HCT116 (cell line): Measurements from ENCODE around the gene CPNE4. TPM values are rescaled to one million over a fixed set of nuclear protein-coding genes. Genes with fewer than 3 reads are reported as not detected.

Source experiments
- ATAC-seq: fragments of 200-7000 bp; cut with Tn5 transposase; 2 replicates; pipeline ENCODE4 v1.9.1; 2020; ENCODE audit warnings: mild to moderate bottlenecking, moderate library complexity
- BruUV-seq: library from RNA; stranded (reverse); fragments of 400-500 nt; replicated peaks from 2 replicates; lab custom pipeline; 2021; lab: Mats Ljungman, UMichigan
- CTCF ChIA-PET: fragments of 300-600 bp; sonication (Branson Sonifier 250); formaldehyde crosslinking; loops from one replicate; lab custom pipeline; 2021; ENCODE audit warnings: antibody characterized with exemption; lab: Charles Lee
- POLR2A ChIA-PET: fragments of 300-600, 350-600 bp; sonication (Branson Sonifier 250); formaldehyde crosslinking; loops from one replicate; lab custom pipeline; 2021; ENCODE audit warnings: antibody characterized with exemption; lab: Charles Lee
- RAD21 ChIA-PET, 2 experiments: fragments of 300-600 bp; sonication (Branson Sonifier 250); formaldehyde crosslinking; loops; one replicate each; lab custom pipeline; 2023; ENCODE audit warnings: low total read pairs in 2 of 2; ENCODE audit not compliant: uncharacterized antibody in 2 of 2, unreplicated experiment in 2 of 2, low non-redundant PET in 1 of 2; lab: Charles Lee
- DNase-seq: peaks from one replicate; pipeline ENCODE4 v3.0.0-alpha.2; 2010; ENCODE audit warnings: low read depth, low spot score
- H2AFZ ChIP-seq: fragments of 200-600 bp; shearing (Covaris generic), sonication (generic); 2 replicates; pipeline ENCODE4 v1.6.1; 2017; ENCODE audit warnings: low read depth, mixed run types, mixed read lengths, antibody characterized with exemption, low read length; ENCODE audit not compliant: poor library complexity, severe bottlenecking
- H3K27ac ChIP-seq: 2 replicates; pipeline ENCODE4 v1.5.1; 2012; ENCODE audit warnings: low read depth, low read length
- H3K27me3 ChIP-seq: fragments of 200-600 bp; sonication (generic); 2 replicates; pipeline ENCODE4 v1.6.1; 2016; ENCODE audit warnings: mixed run types, low read length, mixed read lengths; ENCODE audit not compliant: insufficient read depth
- H3K36me3 ChIP-seq, 2 experiments: fragments of 200-500 bp in 1 of 2; fragments of 200-600 bp in 1 of 2; sonication (Bioruptor generic) in 1 of 2; sonication (generic) in 1 of 2; 2 replicates each; pipeline versions ENCODE4 v1.5.1 to v1.6.1; 2014 to 2016; ENCODE audit warnings: low read length in 2 of 2, inconsistent platforms in 1 of 2, mixed read lengths in 1 of 2, mixed run types in 1 of 2; ENCODE audit not compliant: insufficient read depth in 2 of 2, control insufficient read depth in 1 of 2
- H3K4me1 ChIP-seq, 2 experiments: fragments of 200-600 bp in 1 of 2; sonication (generic) in 1 of 2; 2 replicates each; pipeline versions ENCODE4 v1.5.1 to v1.6.1; 2012 to 2017; ENCODE audit warnings: low read length in 2 of 2, inconsistent platforms in 1 of 2, mild to moderate bottlenecking in 1 of 2, mixed read lengths in 1 of 2, mixed run types in 1 of 2, moderate library complexity in 1 of 2; ENCODE audit not compliant: insufficient read depth in 2 of 2, control insufficient read depth in 1 of 2
- H3K4me2 ChIP-seq: fragments of 200-600 bp; sonication (generic); 2 replicates; pipeline ENCODE4 v1.6.1; 2017; ENCODE audit warnings: mixed run types, low read length, mixed read lengths
- H3K4me3 ChIP-seq, 2 experiments: fragments of 200-600 bp in 1 of 2; sonication (generic) in 1 of 2; replicated peaks in 1 of 2; 2 replicates each; pipeline ENCODE4 v1.5.1; 2011 to 2016; ENCODE audit warnings: low read length in 2 of 2, control low read depth in 1 of 2, low read depth in 1 of 2, mild to moderate bottlenecking in 1 of 2, mixed read lengths in 1 of 2, mixed run types in 1 of 2
- H3K79me2 ChIP-seq: fragments of 200-600 bp; sonication (generic); 2 replicates; pipeline ENCODE4 v1.6.1; 2017; ENCODE audit warnings: mild to moderate bottlenecking, mixed run types, low read length, moderate library complexity, mixed read lengths; ENCODE audit not compliant: insufficient read depth
- H3K9ac ChIP-seq: fragments of 200-600 bp; sonication (generic); 2 replicates; pipeline ENCODE4 v1.6.1; 2016; ENCODE audit warnings: low read length, mixed read lengths
- H3K9me2 ChIP-seq: fragments of 200-600 bp; sonication (generic), shearing (Covaris generic); 2 replicates; pipeline ENCODE4 v1.6.1; 2017; ENCODE audit warnings: mixed run types, mild to moderate bottlenecking, moderate library complexity; ENCODE audit not compliant: insufficient read depth
- H3K9me3 ChIP-seq, 2 experiments: fragments of 200-500 bp in 1 of 2; fragments of 200-600 bp in 1 of 2; sonication (Bioruptor generic) in 1 of 2; sonication (generic) in 1 of 2; 2 replicates each; pipeline ENCODE4 v1.6.1; 2014 to 2017; ENCODE audit warnings: low read length in 2 of 2, mixed read lengths in 2 of 2, inconsistent platforms in 1 of 2, low read depth in 1 of 2, mild to moderate bottlenecking in 1 of 2, mixed run types in 1 of 2, moderate library complexity in 1 of 2; ENCODE audit not compliant: control insufficient read depth in 1 of 2, insufficient read depth in 1 of 2
- H4K20me1 ChIP-seq: fragments of 200-600 bp; sonication (generic), shearing (Covaris generic); 2 replicates; pipeline ENCODE4 v1.6.1; 2017; ENCODE audit warnings: mixed run types, mild to moderate bottlenecking, moderate library complexity; ENCODE audit not compliant: insufficient read depth
- CEBPB ChIP-seq: IDR thresholded peaks from 2 replicates; pipeline ENCODE4 v1.6.1; 2012; ENCODE audit warnings: low read depth
- ELF1 ChIP-seq: IDR thresholded peaks from 2 replicates; pipeline ENCODE4 v1.6.1; 2012; ENCODE audit warnings: low read depth, borderline replicate concordance
- FOSL1 ChIP-seq: IDR thresholded peaks from 2 replicates; pipeline ENCODE4 v1.6.1; 2012; ENCODE audit warnings: low read depth
- POLR2AphosphoS5 ChIP-seq: IDR thresholded peaks from 2 replicates; pipeline ENCODE4 v1.6.1; 2011; ENCODE audit warnings: mild to moderate bottlenecking, low read depth, low read length, moderate library complexity
- SP1 ChIP-seq: IDR thresholded peaks from 2 replicates; pipeline ENCODE4 v1.6.1; 2012; ENCODE audit warnings: low read depth
- ZNF274 ChIP-seq: fragments of 200-500 bp; sonication (Bioruptor generic); IDR thresholded peaks from 2 replicates; pipeline ENCODE4 v1.6.1; 2014; ENCODE audit warnings: mild to moderate bottlenecking, low read depth, low read length, inconsistent platforms
- intact Hi-C: fragments of 100-400 bp; cut with micrococcal nuclease; formaldehyde crosslinking; loops from 2 replicates; pipeline ENCODE4 v1.10.0; 2022
- total RNA-seq: library from RNA; stranded (reverse); gene quantifications from one replicate; pipeline ENCODE4 v1.2.1, GENCODE V29; 2021; ENCODE audit not compliant: unreplicated experiment
- TF ChIP-seq, protein P1 (sequence below), 3 experiments: fragments of 200-600 bp in 1 of 3; sonication (generic) in 1 of 3; IDR thresholded peaks in 2 of 3; conservative IDR thresholded peaks in 1 of 3; 2 replicates each; pipeline ENCODE4 v1.5.1; 2012 to 2017; ENCODE audit warnings: low read depth in 2 of 3, low read length in 2 of 3, antibody characterized with exemption in 1 of 3, borderline replicate concordance in 1 of 3, control low read depth in 1 of 3, mild to moderate bottlenecking in 1 of 3, mixed read lengths in 1 of 3, mixed run types in 1 of 3, moderate library complexity in 1 of 3; ENCODE audit not compliant: insufficient read depth in 1 of 3
- TF ChIP-seq, protein P2 (sequence below): IDR thresholded peaks from 2 replicates; pipeline ENCODE4 v1.6.1; 2012; ENCODE audit warnings: low read depth

The CPNE4 gene
- total RNA-seq, 1 experiment from 2014 or later = not detected

DNA sequence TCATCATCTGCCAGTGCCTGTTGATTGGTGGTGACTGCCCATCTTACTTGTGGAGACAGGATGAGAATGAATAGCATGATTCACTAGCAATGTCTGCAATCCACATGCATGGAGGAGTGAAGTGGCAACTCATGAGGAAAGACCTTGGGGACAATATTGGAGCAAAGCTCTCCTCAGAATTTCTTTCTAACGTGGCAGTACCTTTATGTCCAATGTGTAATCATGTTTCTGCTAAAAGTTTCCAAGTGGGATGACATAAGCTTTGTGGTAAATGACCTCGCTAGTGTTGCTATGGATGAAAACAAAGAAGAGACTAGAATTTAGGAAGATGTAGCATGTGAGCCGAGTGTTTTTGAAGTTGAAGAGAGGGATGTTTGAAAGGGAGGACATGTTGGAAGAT lies 117.8 kb downstream of the CPNE4 start:
- no peak overlapping the region for H3K27ac ChIP-seq
- no peaks in the 10 kb centered on the region for H3K79me2 ChIP-seq
- H3K36me3 ChIP-seq = no peaks in the 10 kb centered on the region
- POLR2A ChIA-PET = no interaction called here
- H2AFZ ChIP-seq = no peak overlapping the region
- peaks cover 31% of the 10 kb centered on the region for H3K27me3 ChIP-seq
- RAD21 ChIA-PET = no interaction called here
- no peak overlapping the region for H3K4me3 ChIP-seq
- CTCF ChIA-PET = no interaction called here
- TF ChIP-seq, protein P1, sequence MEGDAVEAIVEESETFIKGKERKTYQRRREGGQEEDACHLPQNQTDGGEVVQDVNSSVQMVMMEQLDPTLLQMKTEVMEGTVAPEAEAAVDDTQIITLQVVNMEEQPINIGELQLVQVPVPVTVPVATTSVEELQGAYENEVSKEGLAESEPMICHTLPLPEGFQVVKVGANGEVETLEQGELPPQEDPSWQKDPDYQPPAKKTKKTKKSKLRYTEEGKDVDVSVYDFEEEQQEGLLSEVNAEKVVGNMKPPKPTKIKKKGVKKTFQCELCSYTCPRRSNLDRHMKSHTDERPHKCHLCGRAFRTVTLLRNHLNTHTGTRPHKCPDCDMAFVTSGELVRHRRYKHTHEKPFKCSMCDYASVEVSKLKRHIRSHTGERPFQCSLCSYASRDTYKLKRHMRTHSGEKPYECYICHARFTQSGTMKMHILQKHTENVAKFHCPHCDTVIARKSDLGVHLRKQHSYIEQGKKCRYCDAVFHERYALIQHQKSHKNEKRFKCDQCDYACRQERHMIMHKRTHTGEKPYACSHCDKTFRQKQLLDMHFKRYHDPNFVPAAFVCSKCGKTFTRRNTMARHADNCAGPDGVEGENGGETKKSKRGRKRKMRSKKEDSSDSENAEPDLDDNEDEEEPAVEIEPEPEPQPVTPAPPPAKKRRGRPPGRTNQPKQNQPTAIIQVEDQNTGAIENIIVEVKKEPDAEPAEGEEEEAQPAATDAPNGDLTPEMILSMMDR (IDR thresholded peaks at IDR 0.05 in 2 of 3, conservative IDR thresholded peaks at IDR 0.05 in 1 of 3; ENCODE audit: borderline replicate concordance in 1 of 3, insufficient read depth in 1 of 3, low read depth in 2 of 3, low read length in 2 of 3) = no peak
- no peak for TF ChIP-seq CEBPB
- TF ChIP-seq ELF1 = no peak
- TF ChIP-seq, protein P2, sequence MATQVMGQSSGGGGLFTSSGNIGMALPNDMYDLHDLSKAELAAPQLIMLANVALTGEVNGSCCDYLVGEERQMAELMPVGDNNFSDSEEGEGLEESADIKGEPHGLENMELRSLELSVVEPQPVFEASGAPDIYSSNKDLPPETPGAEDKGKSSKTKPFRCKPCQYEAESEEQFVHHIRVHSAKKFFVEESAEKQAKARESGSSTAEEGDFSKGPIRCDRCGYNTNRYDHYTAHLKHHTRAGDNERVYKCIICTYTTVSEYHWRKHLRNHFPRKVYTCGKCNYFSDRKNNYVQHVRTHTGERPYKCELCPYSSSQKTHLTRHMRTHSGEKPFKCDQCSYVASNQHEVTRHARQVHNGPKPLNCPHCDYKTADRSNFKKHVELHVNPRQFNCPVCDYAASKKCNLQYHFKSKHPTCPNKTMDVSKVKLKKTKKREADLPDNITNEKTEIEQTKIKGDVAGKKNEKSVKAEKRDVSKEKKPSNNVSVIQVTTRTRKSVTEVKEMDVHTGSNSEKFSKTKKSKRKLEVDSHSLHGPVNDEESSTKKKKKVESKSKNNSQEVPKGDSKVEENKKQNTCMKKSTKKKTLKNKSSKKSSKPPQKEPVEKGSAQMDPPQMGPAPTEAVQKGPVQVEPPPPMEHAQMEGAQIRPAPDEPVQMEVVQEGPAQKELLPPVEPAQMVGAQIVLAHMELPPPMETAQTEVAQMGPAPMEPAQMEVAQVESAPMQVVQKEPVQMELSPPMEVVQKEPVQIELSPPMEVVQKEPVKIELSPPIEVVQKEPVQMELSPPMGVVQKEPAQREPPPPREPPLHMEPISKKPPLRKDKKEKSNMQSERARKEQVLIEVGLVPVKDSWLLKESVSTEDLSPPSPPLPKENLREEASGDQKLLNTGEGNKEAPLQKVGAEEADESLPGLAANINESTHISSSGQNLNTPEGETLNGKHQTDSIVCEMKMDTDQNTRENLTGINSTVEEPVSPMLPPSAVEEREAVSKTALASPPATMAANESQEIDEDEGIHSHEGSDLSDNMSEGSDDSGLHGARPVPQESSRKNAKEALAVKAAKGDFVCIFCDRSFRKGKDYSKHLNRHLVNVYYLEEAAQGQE = no peak
- no peak for TF ChIP-seq POLR2AphosphoS5
- no peak for TF ChIP-seq SP1
- TF ChIP-seq ZNF274 = no peak
- no peak for TF ChIP-seq FOSL1
- H4K20me1 ChIP-seq = no peaks in the 10 kb centered on the region
- no peaks in the 10 kb centered on the region for H3K4me1 ChIP-seq
- H3K4me2 ChIP-seq = no peak overlapping the region
- no peaks in the 10 kb centered on the region for H3K9me2 ChIP-seq
- H3K9me3 ChIP-seq = no peaks in the 10 kb centered on the region
- H3K9ac ChIP-seq = no peak overlapping the region
- BruUV-seq = no TSS peak
- intact Hi-C loops = no loop called here
- DNase-seq (no peak), ATAC-seq (no peak)
